Retinal pigment epithelial cell (primary cell): ENCODE data around the gene FN3K.
A peak's percentile ranks its signal among the peaks of the same experiment; 100 is the strongest.

Experiments
- DNase-seq: peaks from one replicate; pipeline ENCODE4 v3.0.0-alpha.2; 2010; ENCODE audit warnings: low read depth
- H3K4me3 ChIP-seq: 2 replicates; pipeline ENCODE4 v1.5.1; 2011; ENCODE audit warnings: mild to moderate bottlenecking, low read length, control low read depth, moderate library complexity
- CTCF ChIP-seq: conservative IDR thresholded peaks from 2 replicates; pipeline ENCODE4 v1.5.1; 2011; ENCODE audit warnings: low read depth, low read length, control low read depth, inconsistent platforms

The FN3K gene

DNA sequence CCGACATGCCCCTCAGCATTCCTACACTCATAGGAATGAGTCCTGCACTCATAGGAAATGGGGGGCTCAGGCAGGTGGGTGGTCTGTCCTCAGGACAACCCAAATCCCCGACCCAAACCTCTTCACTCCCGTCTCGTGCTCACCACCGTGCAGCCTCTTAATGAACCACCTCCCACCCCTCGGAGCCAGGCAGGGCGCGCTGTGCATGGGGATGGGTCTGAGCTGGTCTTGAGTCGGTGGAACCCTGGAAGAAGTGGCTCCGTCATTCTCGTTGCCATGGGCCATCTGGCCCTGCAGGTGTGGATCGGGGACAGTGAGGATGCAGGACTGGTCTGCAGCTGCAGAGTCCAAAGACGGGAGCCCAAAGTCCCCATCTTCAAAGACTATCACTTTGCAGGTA lies 30.5 kb upstream of the FN3K start:
- no peak overlapping the region for H3K4me3 ChIP-seq
- no peak for DNase-seq
- no peak for TF ChIP-seq CTCF

DNA sequence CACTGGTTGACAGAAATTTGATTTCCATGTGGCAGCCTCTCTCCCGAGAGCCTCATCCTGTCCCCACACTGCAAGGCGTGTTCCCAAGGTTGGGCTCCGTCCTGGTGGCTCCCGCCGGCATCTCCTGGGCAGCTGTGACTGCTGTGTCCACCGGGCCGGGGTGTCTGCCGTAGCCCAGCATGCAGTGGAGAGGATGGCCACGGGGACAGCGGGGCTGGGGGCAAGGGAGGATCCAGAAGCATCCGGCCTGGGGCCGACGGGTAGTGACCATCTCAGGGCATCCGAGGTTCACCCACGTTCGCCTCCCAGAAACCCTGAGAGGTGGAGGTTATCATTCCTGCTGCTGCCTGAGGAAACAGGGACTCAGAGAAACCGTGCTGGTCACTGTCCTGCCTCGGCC lies 29.7 kb upstream of the FN3K start:
- no peak for TF ChIP-seq CTCF
- no peak for DNase-seq
- no peak overlapping the region for H3K4me3 ChIP-seq

DNA sequence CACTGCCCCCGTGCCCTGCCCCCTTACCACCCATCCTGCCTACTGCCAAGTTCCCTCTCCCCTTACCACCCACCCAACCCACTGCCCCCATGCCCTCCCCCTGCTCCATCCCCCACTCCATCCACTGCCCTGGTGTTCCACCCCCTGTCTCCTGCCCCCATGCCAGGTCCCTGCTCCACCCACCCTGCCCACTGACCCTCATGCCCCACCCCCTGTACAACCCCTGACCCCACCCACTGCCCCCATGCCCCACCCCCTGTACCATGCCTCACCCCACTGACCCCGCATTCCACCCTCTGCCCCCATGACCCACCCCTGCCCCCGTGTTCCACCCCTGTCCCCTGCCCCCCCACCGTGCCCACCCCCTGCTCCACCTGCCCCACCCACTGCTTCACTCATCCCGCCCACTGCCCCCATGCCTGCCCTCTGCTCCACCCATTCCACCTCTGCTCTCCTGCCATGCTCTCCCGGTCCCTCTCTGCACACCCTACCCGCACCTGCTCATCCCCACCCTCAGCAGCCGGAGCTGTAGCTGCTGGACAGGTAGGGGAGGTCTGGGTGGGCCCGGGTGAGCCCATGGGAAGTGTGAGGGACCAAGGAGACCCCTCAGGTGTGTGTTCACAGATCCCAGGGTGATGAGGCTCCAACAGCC lies 26.3 kb upstream of the FN3K start:
- no peak overlapping the region for H3K4me3 ChIP-seq
- no peak for TF ChIP-seq CTCF
- DNase-seq = no peak

DNA sequence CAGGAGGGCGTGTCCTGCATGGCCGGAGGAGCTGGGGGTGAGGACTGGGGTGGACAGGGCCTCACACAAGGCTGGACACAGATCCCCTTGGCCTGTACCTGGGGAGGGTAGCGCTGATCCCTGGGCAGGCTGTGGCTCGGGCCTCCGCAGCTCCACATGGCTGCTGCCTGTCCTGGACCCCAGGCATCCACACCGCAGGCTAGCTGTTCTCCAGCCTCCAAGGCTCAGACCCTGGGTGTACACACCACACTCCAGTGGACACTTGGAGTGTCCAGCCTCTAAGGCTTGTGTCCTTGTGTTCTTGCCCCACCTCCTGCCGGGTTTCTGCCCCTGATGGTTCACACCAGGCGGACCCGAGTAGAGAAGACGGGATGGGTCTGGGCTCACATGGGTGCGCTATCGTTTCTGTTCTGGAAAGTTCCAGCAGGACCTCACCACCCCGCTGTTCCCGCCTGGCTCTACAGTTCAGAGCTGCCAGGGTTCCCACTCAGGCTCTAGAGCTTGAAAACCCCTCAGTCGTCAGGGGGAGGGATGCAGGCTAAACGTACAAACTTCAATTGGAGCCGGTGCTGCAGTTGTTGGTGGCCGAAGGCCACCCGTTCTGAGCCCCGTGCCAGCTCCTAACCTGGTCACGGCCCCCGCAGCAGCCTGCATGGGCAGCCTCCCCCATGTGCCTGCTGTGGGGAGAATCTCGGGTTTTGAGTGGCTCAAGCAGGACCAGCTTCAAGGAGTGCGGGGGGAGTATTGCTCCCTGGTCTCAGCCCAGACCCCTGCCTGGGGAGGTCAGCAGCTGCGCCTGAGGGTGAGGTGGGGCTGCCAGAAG lies 25.5 kb upstream of the FN3K start:
- DNase-seq = no peak
- no peak for TF ChIP-seq CTCF
- no peak overlapping the region for H3K4me3 ChIP-seq

- DNase-seq = no peak
Observed at GRCh38 chr17:82710499-82711232, 24.7 kb upstream of the FN3K start.

DNA sequence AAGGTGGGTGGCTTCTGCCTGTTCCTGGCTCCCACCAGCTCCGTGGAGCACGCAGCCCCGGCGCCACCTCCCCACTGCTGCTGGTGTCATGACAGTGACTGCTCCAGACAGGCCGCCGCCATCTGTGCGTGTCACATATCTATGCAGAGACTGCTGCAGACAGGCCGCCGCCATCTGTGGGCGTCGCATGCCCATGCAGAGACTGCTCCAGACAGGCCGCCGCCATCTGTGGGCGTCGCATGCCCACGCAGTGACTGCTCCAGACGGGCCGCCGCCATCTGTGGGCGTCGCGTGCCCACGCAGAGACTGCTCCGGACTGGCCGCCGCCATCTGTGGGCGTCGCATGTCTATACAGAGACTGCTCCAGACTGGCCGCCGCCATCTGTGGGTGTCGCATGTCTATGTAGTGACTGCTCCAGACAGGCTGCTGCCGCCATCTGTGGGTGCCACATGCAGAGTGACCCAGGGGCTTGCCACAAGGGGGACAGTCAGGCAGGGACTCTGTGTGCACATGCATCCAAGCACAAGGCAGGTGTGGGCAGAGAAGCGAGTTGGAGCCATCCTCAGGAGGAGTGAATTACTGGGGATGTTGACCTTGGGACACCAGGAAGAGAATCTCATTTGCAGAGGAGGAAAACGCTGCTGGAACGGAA lies 22.2 kb upstream of the FN3K start:
- no peak overlapping the region for H3K4me3 ChIP-seq
- DNase-seq = no peak
- TF ChIP-seq CTCF = no peak

More at GRCh38 chr17:82710499-82711232, 24.7 kb upstream of the FN3K start:
- H3K4me3 ChIP-seq = no peak overlapping the region
- TF ChIP-seq CTCF = peak; percentile 9
